Measurements from ENCODE around the gene PHGDH.
"Not testable (repeated sequence)": the region's sequence is repeated elsewhere in the genome, so short reads cannot be mapped to it uniquely, and the experiment has no call there.

Gene PHGDH

GRCh38 chr1:119711804-119712341 lies at the start of gene PHGDH:
PHGDH (plus strand) TSS chr1:119711934; CDS start chr1:119712023, 89 bp downstream.
- peak; percentile 72 for DNase-seq (ENCODE audit: low spot score)

GRCh38 chr1:119662034-119662437 lies 49.7 kb upstream of the PHGDH start:
- DNase-seq (ENCODE audit: low spot score), result no peak

- no peak for DNase-seq (ENCODE audit: low spot score)
Observed at GRCh38 chr1:119664067-119664466, 47.7 kb upstream of the PHGDH start.

GRCh38 chr1:119667173-119667572 lies 44.6 kb upstream of the PHGDH start:
- DNase-seq (ENCODE audit: low spot score), result no peak

GRCh38 chr1:119670898-119671297 lies 40.8 kb upstream of the PHGDH start:
- no peak for DNase-seq (ENCODE audit: low spot score)

GRCh38 chr1:119673171-119673940 lies 38.4 kb upstream of the PHGDH start:
- no peak for DNase-seq (ENCODE audit: low spot score)

GRCh38 chr1:119674111-119674526 lies 37.6 kb upstream of the PHGDH start:
- no peak for DNase-seq (ENCODE audit: low spot score)

GRCh38 chr1:119674835-119675289 lies 36.9 kb upstream of the PHGDH start:
- DNase-seq (ENCODE audit: low spot score), result peak; percentile 38

- peak; percentile 88 for DNase-seq (ENCODE audit: low spot score)
Observed at GRCh38 chr1:119675349-119676345, 36.1 kb upstream of the PHGDH start.

GRCh38 chr1:119676571-119677206 lies 35.0 kb upstream of the PHGDH start:
- no peak for DNase-seq (ENCODE audit: low spot score)

GRCh38 chr1:119679223-119679622 lies 32.5 kb upstream of the PHGDH start:
- no peak for DNase-seq (ENCODE audit: low spot score)

GRCh38 chr1:119680193-119680592 lies 31.5 kb upstream of the PHGDH start:
- DNase-seq (ENCODE audit: low spot score), result no peak

GRCh38 chr1:119680723-119681122 lies 31.0 kb upstream of the PHGDH start:
- DNase-seq (ENCODE audit: low spot score), result no peak

GRCh38 chr1:119681560-119681959 lies 30.2 kb upstream of the PHGDH start:
- no peak for DNase-seq (ENCODE audit: low spot score)

GRCh38 chr1:119682141-119682540 lies 29.6 kb upstream of the PHGDH start:
- DNase-seq (ENCODE audit: low spot score), result no peak

- no peak for DNase-seq (ENCODE audit: low spot score)
Observed at GRCh38 chr1:119683893-119684292, 27.8 kb upstream of the PHGDH start.

GRCh38 chr1:119686661-119687060 lies 25.1 kb upstream of the PHGDH start:
- DNase-seq (ENCODE audit: low spot score), result no peak

GRCh38 chr1:119687434-119688079 lies 24.2 kb upstream of the PHGDH start:
- no peak for DNase-seq (ENCODE audit: low spot score)

- DNase-seq (ENCODE audit: low spot score), result no peak
Observed at GRCh38 chr1:119688810-119689209, 22.9 kb upstream of the PHGDH start.

- DNase-seq (ENCODE audit: low spot score), result no peak
Observed at GRCh38 chr1:119689511-119689910, 22.2 kb upstream of the PHGDH start.

GRCh38 chr1:119696863-119697262 lies 14.9 kb upstream of the PHGDH start:
- not testable (repeated sequence) for DNase-seq (ENCODE audit: low spot score)
